GM12892 (cell line): ENCODE data around the gene ADGRF1.

ENCODE experiments used
- POLR2A ChIP-seq: IDR thresholded peaks from 2 replicates; pipeline ENCODE4 v1.6.1; 2011; ENCODE audit warnings: low read depth, low read length, control low read depth
- POLR2AphosphoS5 ChIP-seq: IDR thresholded peaks from 2 replicates; pipeline ENCODE4 v1.6.1; 2011; ENCODE audit warnings: low read depth, low read length, control low read depth
- TAF1 ChIP-seq: IDR thresholded peaks from 2 replicates; pipeline ENCODE4 v1.6.1; 2011; ENCODE audit warnings: low read depth, mild to moderate bottlenecking, control low read depth, low read length, borderline replicate concordance

GRCh38 chr6:46974786-46975185, 67.3 kb downstream of the ADGRF1 start:
- TF ChIP-seq POLR2AphosphoS5, result no peak
- no peak for TF ChIP-seq POLR2A
- TF ChIP-seq TAF1, result no peak
